Endodermal cell (in vitro differentiated cells): ENCODE results near the gene RBM42. TPM values are rescaled to one million over a fixed set of nuclear protein-coding genes. Genes with fewer than 3 reads are reported as not detected.

Experiments
- DNase-seq: peaks from one replicate; pipeline ENCODE4 v3.0.0-alpha.2; 2017
- H3K27ac ChIP-seq: 2 replicates; pipeline ENCODE4 v1.5.1; 2013; ENCODE audit warnings: mild to moderate bottlenecking, low read depth, low read length, moderate library complexity
- H3K27me3 ChIP-seq: 2 replicates; pipeline ENCODE4 v1.6.1; 2013; ENCODE audit warnings: mild to moderate bottlenecking, low read length, moderate library complexity; ENCODE audit not compliant: insufficient read depth, control insufficient read depth, poor library complexity, severe bottlenecking
- H3K36me3 ChIP-seq: 2 replicates; pipeline ENCODE4 v1.7.0; 2013; ENCODE audit warnings: mild to moderate bottlenecking, low read length, moderate library complexity; ENCODE audit not compliant: control insufficient read depth, insufficient read depth
- H3K4me1 ChIP-seq: one replicate; pipeline ENCODE4 v1.7.0; 2013; ENCODE audit warnings: low read length; ENCODE audit not compliant: control insufficient read depth, insufficient read depth
- H3K4me3 ChIP-seq: 2 replicates; pipeline ENCODE4 v1.5.1; 2013; ENCODE audit warnings: mild to moderate bottlenecking, low read length, moderate library complexity
- H3K9ac ChIP-seq: 2 replicates; pipeline ENCODE4 v1.6.1; 2013; ENCODE audit warnings: mild to moderate bottlenecking, low read length, moderate library complexity; ENCODE audit not compliant: poor library complexity, severe bottlenecking; ENCODE audit errors: extremely low read depth
- H3K9me3 ChIP-seq: 2 replicates; pipeline ENCODE4 v1.6.1; 2013; ENCODE audit warnings: mild to moderate bottlenecking, low read length, moderate library complexity; ENCODE audit not compliant: control insufficient read depth
- H3K27ac Mint-ChIP-seq: 2 replicates; pipeline ENCODE4 v1.8.0; 2020; ENCODE audit warnings: mixed read lengths
- H3K27me3 Mint-ChIP-seq: 2 replicates; pipeline ENCODE4 v1.8.0; 2021; ENCODE audit warnings: mild to moderate bottlenecking, mixed read lengths; ENCODE audit not compliant: insufficient read depth
- H3K36me3 Mint-ChIP-seq: 2 replicates; pipeline ENCODE4 v1.8.0; 2020; ENCODE audit warnings: low read depth, mixed read lengths
- H3K4me1 Mint-ChIP-seq: 2 replicates; pipeline ENCODE4 v1.8.0; 2020; ENCODE audit warnings: mixed read lengths
- H3K4me3 Mint-ChIP-seq: 2 replicates; pipeline ENCODE4 v1.8.0; 2020; ENCODE audit warnings: mild to moderate bottlenecking, moderate library complexity, mixed read lengths
- H3K9me3 Mint-ChIP-seq: 2 replicates; pipeline ENCODE4 v1.8.0; 2020; ENCODE audit warnings: mild to moderate bottlenecking, mixed read lengths
- WGBS, 2 experiments: methylation state at CpG; one replicate each; pipeline versions ENCODE4 v1.1.5 to v1.1.7; 2013; ENCODE audit warnings: missing lambda C conversion rate in 2 of 2, mixed read lengths in 1 of 2; ENCODE audit not compliant: insufficient coverage in 1 of 2, insufficient read length in 1 of 2; 5-methylcytosine and 5-hydroxymethylcytosine counted together
- total RNA-seq, 2 donors: library from RNA; stranded (reverse); fragmentation: NEBNext Ultra II Directional in 1 of 2; extraction: Animal tissue kit (Norgen Biotek cat#: 25700) in 1 of 2; gene quantifications; 2 replicates in 1 of 2; 3 replicates in 1 of 2; pipeline ENCODE4 v1.2.1, GENCODE V29; 2021
- TF ChIP-seq, protein P1 (sequence below): fragments of 200-600 bp; sonication (generic); conservative IDR thresholded peaks from 2 replicates; pipeline ENCODE4 v1.5.0; 2021; ENCODE audit warnings: antibody characterized with exemption, mild to moderate bottlenecking

RBM42 gene
- total RNA-seq, 2 donors from 2014 or later = 81.1 to 89.2 TPM

DNA sequence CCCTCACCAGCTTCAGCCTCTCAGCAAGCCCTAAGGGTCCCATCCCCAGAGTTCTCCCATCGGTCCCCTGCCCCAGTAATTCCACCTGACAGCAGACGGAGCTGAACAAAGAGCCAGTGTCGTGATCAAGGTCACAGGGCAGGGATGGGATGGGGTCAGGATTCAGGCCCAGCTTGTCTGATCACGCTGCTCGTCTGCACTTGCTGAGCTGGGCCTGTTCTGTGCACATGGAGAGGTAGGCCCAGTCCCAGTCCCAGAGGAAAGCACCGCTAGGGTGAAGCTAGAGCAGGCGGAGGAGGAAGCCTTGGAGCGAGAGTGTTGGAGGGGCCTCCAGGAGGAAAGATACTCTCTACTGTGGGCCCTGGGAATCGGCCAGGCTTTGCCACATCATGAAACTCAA lies 7.1 kb upstream of the RBM42 start:
- Mint-ChIP-seq H3K4me3 (no peak overlapping the region), H3K9me3 (no peaks in the 10 kb centered on the region), H3K27me3 (no peaks in the 10 kb centered on the region), H3K27ac (no peak overlapping the region), H3K36me3 (peaks cover 20% of the 10 kb centered on the region), H3K4me1 (no peaks in the 10 kb centered on the region)
- no peak overlapping the region for H3K27ac ChIP-seq
- H3K27me3 ChIP-seq = no peaks in the 10 kb centered on the region
- H3K4me3 ChIP-seq = no peak overlapping the region
- TF ChIP-seq, protein P1, sequence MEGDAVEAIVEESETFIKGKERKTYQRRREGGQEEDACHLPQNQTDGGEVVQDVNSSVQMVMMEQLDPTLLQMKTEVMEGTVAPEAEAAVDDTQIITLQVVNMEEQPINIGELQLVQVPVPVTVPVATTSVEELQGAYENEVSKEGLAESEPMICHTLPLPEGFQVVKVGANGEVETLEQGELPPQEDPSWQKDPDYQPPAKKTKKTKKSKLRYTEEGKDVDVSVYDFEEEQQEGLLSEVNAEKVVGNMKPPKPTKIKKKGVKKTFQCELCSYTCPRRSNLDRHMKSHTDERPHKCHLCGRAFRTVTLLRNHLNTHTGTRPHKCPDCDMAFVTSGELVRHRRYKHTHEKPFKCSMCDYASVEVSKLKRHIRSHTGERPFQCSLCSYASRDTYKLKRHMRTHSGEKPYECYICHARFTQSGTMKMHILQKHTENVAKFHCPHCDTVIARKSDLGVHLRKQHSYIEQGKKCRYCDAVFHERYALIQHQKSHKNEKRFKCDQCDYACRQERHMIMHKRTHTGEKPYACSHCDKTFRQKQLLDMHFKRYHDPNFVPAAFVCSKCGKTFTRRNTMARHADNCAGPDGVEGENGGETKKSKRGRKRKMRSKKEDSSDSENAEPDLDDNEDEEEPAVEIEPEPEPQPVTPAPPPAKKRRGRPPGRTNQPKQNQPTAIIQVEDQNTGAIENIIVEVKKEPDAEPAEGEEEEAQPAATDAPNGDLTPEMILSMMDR = no peak
- no peaks in the 10 kb centered on the region for H3K9me3 ChIP-seq
- 93 to 96% methylated on average over 7 to 9 of the region's 9 CpGs for WGBS, 2 experiments
- no peak overlapping the region for H3K9ac ChIP-seq
- H3K4me1 ChIP-seq = no peaks in the 10 kb centered on the region
- no peak for DNase-seq
- peaks cover 8% of the 10 kb centered on the region for H3K36me3 ChIP-seq

DNA sequence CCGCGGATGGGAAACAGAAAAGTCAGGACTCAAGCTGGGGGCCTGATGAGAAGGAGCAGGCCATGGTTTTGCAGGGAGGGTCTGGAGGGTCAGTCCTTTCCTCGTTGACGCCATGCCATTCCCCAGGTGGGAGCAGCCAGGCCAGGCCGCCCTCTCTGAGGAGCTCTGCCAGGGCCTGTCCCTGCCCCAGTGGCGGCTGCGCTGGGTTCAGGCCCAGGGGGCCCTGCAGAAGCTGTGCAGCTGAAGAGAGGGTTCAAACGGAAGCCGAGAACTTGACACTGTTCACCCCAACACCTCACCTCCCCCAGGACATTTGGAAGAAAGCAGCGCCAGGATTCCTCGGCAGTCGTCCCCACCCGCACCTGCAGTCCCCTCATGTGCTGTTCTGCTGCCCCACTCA lies 6.1 kb upstream of the RBM42 start:
- Histone ChIP-seq H3K9me3 (no peaks in the 10 kb centered on the region), H3K4me3 (no peak overlapping the region), H3K27me3 (no peaks in the 10 kb centered on the region), H3K27ac (no peak overlapping the region), H3K4me1 (no peaks in the 10 kb centered on the region), H3K36me3 (peaks cover 7% of the 10 kb centered on the region), H3K9ac (no peak overlapping the region)
- Mint-ChIP-seq H3K9me3 (no peaks in the 10 kb centered on the region), H3K36me3 (peaks cover 20% of the 10 kb centered on the region), H3K27me3 (no peaks in the 10 kb centered on the region), H3K4me3 (no peak overlapping the region), H3K4me1 (no peaks in the 10 kb centered on the region), H3K27ac (no peak overlapping the region)
- DNase-seq = no peak
- WGBS, 2 experiments = 87 to 95% methylated on average over 5 to 13 of the region's 13 CpGs
- TF ChIP-seq, protein P1 = no peak

DNA sequence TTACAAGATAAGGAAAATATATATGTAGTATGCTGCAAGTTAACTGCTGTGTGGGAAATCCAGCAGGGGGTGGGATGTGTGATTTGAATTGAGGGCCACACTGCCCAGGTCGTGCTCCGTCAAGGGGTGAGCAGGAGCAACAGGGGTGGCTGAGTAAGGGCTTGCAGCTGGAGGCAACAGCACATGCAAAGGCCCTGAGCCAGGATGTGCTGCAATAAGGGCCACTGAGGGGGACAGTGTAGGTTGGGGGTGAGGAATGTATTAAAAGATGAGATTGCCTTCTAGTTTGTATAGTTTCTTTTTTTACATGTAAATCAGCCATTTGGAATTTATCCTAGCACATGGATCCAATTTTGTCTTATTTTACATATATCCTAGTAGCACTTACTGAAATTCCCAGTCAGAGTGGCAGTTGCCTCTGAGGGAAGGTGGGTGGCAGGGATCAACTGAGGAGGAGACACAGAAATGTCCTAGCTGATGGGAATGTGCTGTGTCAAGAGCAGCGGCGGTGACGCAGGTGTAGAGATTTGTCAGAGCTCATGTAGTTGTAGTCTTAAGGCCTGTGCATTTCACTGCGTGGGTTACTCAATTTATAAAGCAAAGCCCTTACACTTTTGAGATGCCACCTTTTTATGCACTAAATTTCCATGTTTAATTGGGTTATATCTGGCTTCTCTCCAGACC lies 5.4 kb upstream of the RBM42 start:
- no peak overlapping the region for H3K27ac ChIP-seq
- no peak overlapping the region for H3K4me3 Mint-ChIP-seq
- peaks cover 4% of the 10 kb centered on the region for H3K4me1 Mint-ChIP-seq
- no peak overlapping the region for H3K27ac Mint-ChIP-seq
- TF ChIP-seq, protein P1 = no peak
- H3K9me3 ChIP-seq = no peaks in the 10 kb centered on the region
- WGBS, 2 experiments = 87 to 91% methylated on average over 5 to 6 of the region's 6 CpGs
- no peak overlapping the region for H3K4me3 ChIP-seq
- H3K27me3 Mint-ChIP-seq = no peaks in the 10 kb centered on the region
- no peaks in the 10 kb centered on the region for H3K4me1 ChIP-seq
- peaks cover 7% of the 10 kb centered on the region for H3K36me3 ChIP-seq
- H3K9me3 Mint-ChIP-seq = no peaks in the 10 kb centered on the region
- no peaks in the 10 kb centered on the region for H3K27me3 ChIP-seq
- no peak for DNase-seq
- no peak overlapping the region for H3K9ac ChIP-seq
- peaks cover 20% of the 10 kb centered on the region for H3K36me3 Mint-ChIP-seq
